IPS DF 6.9 (cell line): Measurements from ENCODE around the gene KHDRBS1.
"Not testable (repeated sequence)": the region's sequence is repeated elsewhere in the genome, so short reads cannot be mapped to it uniquely, and the experiment has no call there.

Experiments used
- DNase-seq: peaks from one replicate; pipeline ENCODE4 v3.0.0-alpha.2; 2013; ENCODE audit warnings: low read depth, low spot score
- H3K27ac ChIP-seq: one replicate; pipeline ENCODE4 v1.5.1; 2013; ENCODE audit warnings: low read length, control low read depth
- H3K27me3 ChIP-seq: 2 replicates; pipeline ENCODE4 v1.6.1; 2013; ENCODE audit warnings: mild to moderate bottlenecking, low read length; ENCODE audit not compliant: control insufficient read depth, insufficient read depth
- H3K36me3 ChIP-seq: 2 replicates; pipeline ENCODE4 v1.6.1; 2013; ENCODE audit warnings: low read length; ENCODE audit not compliant: control insufficient read depth, insufficient read depth
- H3K4me1 ChIP-seq: 2 replicates; pipeline ENCODE4 v1.6.1; 2013; ENCODE audit warnings: low read length; ENCODE audit not compliant: control insufficient read depth, insufficient read depth
- H3K4me3 ChIP-seq: 2 replicates; pipeline ENCODE4 v1.5.1; 2013; ENCODE audit warnings: mild to moderate bottlenecking, low read length
- H3K9me3 ChIP-seq: 2 replicates; pipeline ENCODE4 v1.6.1; 2013; ENCODE audit warnings: low read length, inconsistent platforms; ENCODE audit not compliant: control insufficient read depth, insufficient read depth
- WGBS: extraction: QIAGEN DNeasy Blood & Tissue Kit; methylation state at CpG from one replicate; pipeline ENCODE4 v1.1.7; 2013; ENCODE audit warnings: mixed read lengths, missing lambda C conversion rate; ENCODE audit not compliant: insufficient read length, insufficient coverage; 5-methylcytosine and 5-hydroxymethylcytosine counted together

The KHDRBS1 gene

DNA sequence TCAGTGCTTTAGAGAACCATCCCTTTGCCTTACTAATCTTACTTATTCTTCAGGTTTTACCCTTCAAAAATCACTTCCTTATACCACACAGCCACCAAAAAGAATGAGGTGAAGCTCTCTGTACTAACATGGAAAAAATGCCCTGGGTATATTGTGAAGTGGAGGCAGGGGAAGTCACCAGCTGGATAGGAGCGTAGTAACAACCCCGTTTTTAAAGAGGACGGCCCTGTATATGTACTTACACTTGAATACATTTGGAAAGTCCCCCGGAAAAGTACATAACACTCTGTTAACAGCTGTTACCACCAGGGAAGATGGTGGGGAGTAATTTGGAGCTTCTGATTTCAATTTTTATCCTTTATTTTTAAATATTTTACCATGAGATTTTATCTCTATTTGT lies 28.2 kb upstream of the KHDRBS1 start:
- Histone ChIP-seq H3K4me1 (no peaks in the 10 kb centered on the region), H3K9me3 (no peaks in the 10 kb centered on the region), H3K27me3 (no peaks in the 10 kb centered on the region), H3K27ac (no peak overlapping the region), H3K4me3 (no peak overlapping the region), H3K36me3 (no peaks in the 10 kb centered on the region)
- no peak for DNase-seq
- WGBS, result no CpG with 5 or more reads among the region's 4 CpGs

DNA sequence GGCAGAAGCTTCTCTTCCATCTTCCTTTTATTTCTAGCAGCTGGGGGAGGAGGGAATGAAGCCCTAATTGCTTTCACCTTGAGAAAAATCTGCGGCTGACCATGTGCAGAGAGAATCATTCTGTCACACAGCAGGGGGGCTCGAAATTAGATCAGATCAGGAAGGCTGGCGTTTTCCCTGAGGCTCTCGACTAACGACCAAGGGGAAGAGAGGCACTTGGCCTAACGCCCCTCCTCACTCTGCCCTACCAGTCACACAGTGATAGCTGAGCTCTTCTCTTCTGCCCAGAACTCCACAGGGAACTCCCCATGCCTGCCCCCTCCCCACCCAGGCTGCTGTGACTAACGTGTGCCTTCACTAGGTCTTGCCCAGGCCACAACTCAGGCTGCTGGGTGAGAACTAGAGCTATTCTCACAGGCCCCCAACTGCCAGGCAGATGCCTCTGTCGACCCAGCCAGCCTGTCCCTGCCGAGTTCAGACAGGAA lies 26.5 kb upstream of the KHDRBS1 start:
- no peak overlapping the region for H3K4me3 ChIP-seq
- DNase-seq, result no peak
- H3K36me3 ChIP-seq, result no peaks in the 10 kb centered on the region
- H3K27me3 ChIP-seq, result no peaks in the 10 kb centered on the region; the same call in 1 of the 2 replicates
- no peaks in the 10 kb centered on the region for H3K9me3 ChIP-seq
- WGBS, result no CpG with 5 or more reads among the region's 9 CpGs
- H3K27ac ChIP-seq, result no peak overlapping the region
- H3K4me1 ChIP-seq, result no peaks in the 10 kb centered on the region

- DNase-seq, result no peak
- Histone ChIP-seq H3K4me3 (no peak overlapping the region), H3K27ac (no peak overlapping the region), H3K9me3 (no peaks in the 10 kb centered on the region), H3K4me1 (no peaks in the 10 kb centered on the region), H3K36me3 (no peaks in the 10 kb centered on the region), H3K27me3 (no peaks in the 10 kb centered on the region; the same call in 1 of the 2 replicates)
- no CpG with 5 or more reads among the region's 3 CpGs for WGBS
Measured at GRCh38 chr1:31989964-31990363, 23.7 kb upstream of the KHDRBS1 start.

DNA sequence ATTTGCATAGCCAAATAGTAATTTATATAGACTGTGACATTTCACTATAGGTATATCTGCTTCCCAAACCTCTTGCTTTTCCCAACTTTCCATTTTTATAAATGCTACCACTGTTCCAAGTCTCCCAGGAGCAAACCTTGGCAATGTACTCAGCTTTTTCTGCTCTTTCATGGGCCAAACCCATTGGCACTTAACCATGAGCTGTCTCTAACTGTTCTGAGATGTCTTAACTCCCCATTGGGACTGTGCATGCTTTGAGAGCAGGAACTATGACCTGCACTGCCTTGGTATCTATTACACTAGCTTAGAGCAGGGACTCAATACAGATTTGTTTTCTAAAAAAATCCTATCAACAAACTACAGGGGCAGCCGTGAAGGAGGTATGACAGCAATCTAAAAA lies 22.5 kb upstream of the KHDRBS1 start:
- Histone ChIP-seq H3K27me3 (no peaks in the 10 kb centered on the region; the same call in 1 of the 2 replicates), H3K4me3 (no peak overlapping the region), H3K4me1 (no peaks in the 10 kb centered on the region), H3K36me3 (no peaks in the 10 kb centered on the region), H3K27ac (no peak overlapping the region), H3K9me3 (no peaks in the 10 kb centered on the region)
- WGBS, result no CpG with 5 or more reads among the region's 1 CpG
- no peak for DNase-seq

DNA sequence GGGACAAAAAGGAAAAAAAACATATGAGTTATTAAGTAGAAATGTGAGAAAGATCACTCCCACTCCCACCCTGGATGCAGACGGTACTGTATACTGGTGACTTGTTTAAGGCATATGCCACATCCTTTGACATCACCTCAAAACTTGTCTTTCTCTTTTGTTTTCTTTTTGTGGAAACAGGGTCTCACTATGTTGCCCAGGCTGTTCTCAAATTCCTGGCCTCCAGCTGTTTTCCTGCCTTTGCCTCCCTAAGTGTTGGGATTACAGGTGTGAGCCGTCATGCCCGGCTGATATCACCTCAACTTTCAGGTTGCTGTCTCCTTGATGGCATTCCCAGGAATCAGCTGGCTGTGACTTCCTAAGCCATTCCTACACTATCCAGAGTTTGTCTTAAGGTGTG lies 18.4 kb upstream of the KHDRBS1 start:
- no peaks in the 10 kb centered on the region; the same call in 1 of the 2 replicates for H3K27me3 ChIP-seq
- H3K27ac ChIP-seq, result no peak overlapping the region
- H3K9me3 ChIP-seq, result no peaks in the 10 kb centered on the region
- no peaks in the 10 kb centered on the region for H3K4me1 ChIP-seq
- no peak for DNase-seq
- no CpG with 5 or more reads among the region's 3 CpGs for WGBS
- no peak overlapping the region for H3K4me3 ChIP-seq
- no peaks in the 10 kb centered on the region for H3K36me3 ChIP-seq

- H3K36me3 ChIP-seq, H3K4me1 ChIP-seq, H3K27me3 ChIP-seq, H3K9me3 ChIP-seq, H3K4me3 ChIP-seq, DNase-seq, H3K27ac ChIP-seq: not testable (repeated sequence)
- WGBS, result no CpG with 5 or more reads among the region's 5 CpGs
Measured at GRCh38 chr1:31996121-31996520, 17.5 kb upstream of the KHDRBS1 start.

GRCh38 chr1:32001863-32002262 lies 11.8 kb upstream of the KHDRBS1 start:
- no peak overlapping the region for H3K27ac ChIP-seq
- no peaks in the 10 kb centered on the region for H3K4me1 ChIP-seq
- no peak for DNase-seq
- H3K27me3 ChIP-seq, result no peaks in the 10 kb centered on the region
- H3K9me3 ChIP-seq, result no peaks in the 10 kb centered on the region
- no peak overlapping the region for H3K4me3 ChIP-seq
- no peaks in the 10 kb centered on the region for H3K36me3 ChIP-seq
- no CpG with 5 or more reads among the region's 5 CpGs for WGBS

GRCh38 chr1:32002285-32002684 lies 11.4 kb upstream of the KHDRBS1 start:
- not testable (repeated sequence) for H3K27ac ChIP-seq, H3K27me3 ChIP-seq, H3K36me3 ChIP-seq, H3K4me3 ChIP-seq, DNase-seq, H3K4me1 ChIP-seq, H3K9me3 ChIP-seq
- no CpG with 5 or more reads among the region's 4 CpGs for WGBS

GRCh38 chr1:32005522-32005921 lies 8.1 kb upstream of the KHDRBS1 start:
- no peaks in the 10 kb centered on the region for H3K9me3 ChIP-seq
- no peak overlapping the region for H3K4me3 ChIP-seq
- no peaks in the 10 kb centered on the region for H3K27me3 ChIP-seq
- H3K4me1 ChIP-seq, result peaks cover 5% of the 10 kb centered on the region
- no peak for DNase-seq
- no CpG with 5 or more reads among the region's 3 CpGs for WGBS
- H3K27ac ChIP-seq, result no peak overlapping the region
- no peaks in the 10 kb centered on the region for H3K36me3 ChIP-seq

DNA sequence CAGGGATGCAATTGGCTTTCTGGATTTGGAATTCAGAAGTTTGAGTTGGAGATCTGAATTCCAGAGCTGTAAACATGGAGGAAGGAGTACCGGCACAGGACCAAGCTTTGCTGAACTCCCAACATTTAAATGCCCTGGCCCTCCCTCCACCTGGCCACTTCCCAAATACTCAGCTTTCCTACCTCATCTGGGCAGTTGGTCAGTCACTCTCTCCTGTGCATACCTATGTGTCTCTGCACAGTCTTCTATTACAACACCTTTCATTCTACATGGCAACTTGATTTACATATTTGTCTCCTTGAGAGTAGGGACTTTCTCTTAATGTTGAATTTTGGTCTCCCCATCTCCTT lies 6.1 kb upstream of the KHDRBS1 start:
- Histone ChIP-seq H3K36me3 (no peaks in the 10 kb centered on the region), H3K27me3 (no peaks in the 10 kb centered on the region), H3K4me3 (no peak overlapping the region), H3K9me3 (no peaks in the 10 kb centered on the region), H3K4me1 (peaks cover 5% of the 10 kb centered on the region), H3K27ac (no peak overlapping the region)
- WGBS, result no CpG with 5 or more reads among the region's 1 CpG
- no peak for DNase-seq

GRCh38 chr1:32010246-32010645 lies 3.4 kb upstream of the KHDRBS1 start:
- DNase-seq, result no peak
- no peaks in the 10 kb centered on the region for H3K27me3 ChIP-seq
- no peak overlapping the region for H3K27ac ChIP-seq
- no CpG with 5 or more reads among the region's 5 CpGs for WGBS
- no peaks in the 10 kb centered on the region for H3K36me3 ChIP-seq
- peaks cover 5% of the 10 kb centered on the region for H3K4me1 ChIP-seq
- no peaks in the 10 kb centered on the region for H3K9me3 ChIP-seq
- H3K4me3 ChIP-seq, result no peak overlapping the region
